Measurements from ENCODE around the gene ARID5A.

The ARID5A gene

DNA sequence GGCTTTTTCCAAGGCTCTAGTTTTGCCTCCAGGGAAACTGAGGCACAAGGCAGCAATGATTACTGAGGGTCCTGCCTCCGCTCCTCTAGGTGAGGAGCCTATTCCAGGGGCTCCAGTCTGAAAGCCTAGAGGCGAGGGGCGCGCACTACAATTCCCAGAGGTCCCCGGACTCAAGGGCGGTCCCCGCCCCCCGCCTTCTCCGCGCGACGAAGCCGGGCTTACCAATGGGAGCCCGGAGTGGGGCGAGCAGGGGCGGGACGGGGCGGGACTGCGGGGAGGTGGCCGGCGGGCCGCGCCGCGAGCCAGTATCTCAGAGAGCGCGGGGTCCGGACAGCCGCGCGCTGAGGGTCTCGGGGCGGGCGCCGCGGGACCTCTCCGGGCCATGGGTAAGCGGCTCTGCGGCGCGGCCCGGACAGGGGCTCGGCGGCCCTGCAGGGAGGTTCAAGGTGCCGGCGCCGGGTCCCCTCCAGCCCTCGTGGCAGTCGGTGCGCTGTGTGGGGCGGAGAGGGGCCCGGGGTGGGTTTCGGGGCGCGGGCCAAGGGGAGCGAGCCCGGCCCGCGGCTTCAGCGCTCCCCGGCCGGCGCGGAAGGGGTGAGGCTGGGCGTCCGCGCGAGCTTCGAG is at the start of gene ARID5A:
TSS of gene ARID5A (plus strand) at position 308 of the 621 bp plus-strand sequence. CDS start at position 383, 75 bp downstream.
- TF ChIP-seq, protein P1, sequence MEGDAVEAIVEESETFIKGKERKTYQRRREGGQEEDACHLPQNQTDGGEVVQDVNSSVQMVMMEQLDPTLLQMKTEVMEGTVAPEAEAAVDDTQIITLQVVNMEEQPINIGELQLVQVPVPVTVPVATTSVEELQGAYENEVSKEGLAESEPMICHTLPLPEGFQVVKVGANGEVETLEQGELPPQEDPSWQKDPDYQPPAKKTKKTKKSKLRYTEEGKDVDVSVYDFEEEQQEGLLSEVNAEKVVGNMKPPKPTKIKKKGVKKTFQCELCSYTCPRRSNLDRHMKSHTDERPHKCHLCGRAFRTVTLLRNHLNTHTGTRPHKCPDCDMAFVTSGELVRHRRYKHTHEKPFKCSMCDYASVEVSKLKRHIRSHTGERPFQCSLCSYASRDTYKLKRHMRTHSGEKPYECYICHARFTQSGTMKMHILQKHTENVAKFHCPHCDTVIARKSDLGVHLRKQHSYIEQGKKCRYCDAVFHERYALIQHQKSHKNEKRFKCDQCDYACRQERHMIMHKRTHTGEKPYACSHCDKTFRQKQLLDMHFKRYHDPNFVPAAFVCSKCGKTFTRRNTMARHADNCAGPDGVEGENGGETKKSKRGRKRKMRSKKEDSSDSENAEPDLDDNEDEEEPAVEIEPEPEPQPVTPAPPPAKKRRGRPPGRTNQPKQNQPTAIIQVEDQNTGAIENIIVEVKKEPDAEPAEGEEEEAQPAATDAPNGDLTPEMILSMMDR (IDR thresholded peaks at IDR 0.05; ENCODE audit: low read depth, low read length) = no peak; the same call in 1 of the 2 replicates

DNA sequence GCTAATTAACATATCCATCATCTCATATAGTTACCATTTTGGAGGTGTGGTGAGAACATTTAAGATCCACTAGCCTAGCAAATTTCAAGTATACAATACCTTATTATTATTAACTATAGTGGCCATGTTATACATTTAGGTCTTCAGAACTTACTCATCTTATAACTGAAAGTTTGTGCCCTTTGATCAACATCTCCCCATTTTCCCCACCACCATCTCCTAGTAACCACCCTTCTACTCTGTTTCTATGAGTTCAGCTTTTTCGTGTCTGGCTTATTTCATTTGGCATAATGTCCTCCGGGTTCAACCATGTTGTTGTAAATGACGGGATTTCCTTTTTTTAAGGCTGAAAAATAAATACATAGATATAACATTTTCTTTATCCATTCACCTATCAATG is 47.3 kb upstream of the ARID5A start:
- TF ChIP-seq, protein P1 (IDR thresholded peaks at IDR 0.05; ENCODE audit: low read depth, low read length) = no peak
- DNase-seq (ENCODE audit: extremely low read depth, low read depth) = no peak

More for the DNA sequence above, at the start of gene ARID5A:
- DNase-seq (ENCODE audit: extremely low read depth, low read depth) = no peak

DNA sequence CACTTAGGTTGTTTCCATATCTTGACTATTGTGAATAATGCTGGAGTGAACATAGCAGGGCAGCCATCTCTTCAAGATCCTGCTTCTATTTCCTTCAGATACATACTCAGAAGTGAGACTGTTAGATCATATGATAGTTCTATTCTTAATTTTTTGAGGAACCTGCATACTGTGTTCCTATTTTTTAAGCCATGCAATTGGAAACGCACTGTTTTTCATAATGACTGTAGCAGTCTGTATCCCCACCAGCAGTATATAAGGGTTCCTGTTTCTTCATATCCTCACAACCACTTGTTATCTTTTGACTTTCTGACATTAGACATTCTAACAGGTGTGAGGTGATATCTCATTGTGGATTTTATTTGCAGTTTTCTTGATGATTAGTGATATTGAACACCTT is 46.9 kb upstream of the ARID5A start:
- no peak for DNase-seq (ENCODE audit: extremely low read depth, low read depth)
- TF ChIP-seq, protein P1 (IDR thresholded peaks at IDR 0.05; ENCODE audit: low read depth, low read length) = no peak

DNA sequence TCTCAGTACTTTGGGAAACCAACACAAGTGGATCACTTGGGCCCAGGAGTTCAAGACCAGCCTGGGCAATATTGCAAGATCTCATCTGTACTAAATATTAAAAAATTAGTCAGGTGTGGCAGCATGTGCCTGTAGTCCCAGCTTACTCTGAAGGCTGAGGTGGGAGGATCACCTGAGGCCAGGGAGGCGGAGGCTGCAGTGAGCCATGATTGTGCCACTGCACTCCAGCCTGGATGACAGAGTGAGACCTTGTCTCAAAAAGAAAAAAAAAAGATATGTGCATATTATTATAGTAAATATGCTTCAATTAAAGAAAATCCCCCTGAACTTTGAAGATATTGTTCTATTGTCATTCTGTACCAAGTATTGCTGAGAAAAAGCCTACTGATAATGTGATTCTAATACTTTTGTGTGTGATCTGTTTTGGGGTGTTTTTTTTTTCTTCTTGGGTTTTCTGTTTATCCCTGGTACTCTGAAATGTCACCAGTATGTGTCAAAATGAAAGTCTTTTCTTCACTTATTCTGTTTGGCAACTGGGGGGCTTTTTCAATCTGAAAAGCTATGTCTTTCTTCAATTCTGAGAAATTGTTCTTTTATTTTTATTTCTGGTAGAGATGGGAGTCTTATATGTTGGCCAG is 44.6 kb upstream of the ARID5A start:
- TF ChIP-seq, protein P1 (IDR thresholded peaks at IDR 0.05; ENCODE audit: low read depth, low read length) = no peak
- DNase-seq (ENCODE audit: extremely low read depth, low read depth) = no peak

- DNase-seq (ENCODE audit: extremely low read depth, low read depth) = no peak
- TF ChIP-seq, protein P1 (IDR thresholded peaks at IDR 0.05; ENCODE audit: low read depth, low read length) = no peak
Measured at GRCh38 chr2:96493072-96493471, 43.5 kb upstream of the ARID5A start.

- no peak for DNase-seq (ENCODE audit: extremely low read depth, low read depth)
- TF ChIP-seq, protein P1 (IDR thresholded peaks at IDR 0.05; ENCODE audit: low read depth, low read length) = no peak
Measured at GRCh38 chr2:96494188-96494587, 42.4 kb upstream of the ARID5A start.

DNA sequence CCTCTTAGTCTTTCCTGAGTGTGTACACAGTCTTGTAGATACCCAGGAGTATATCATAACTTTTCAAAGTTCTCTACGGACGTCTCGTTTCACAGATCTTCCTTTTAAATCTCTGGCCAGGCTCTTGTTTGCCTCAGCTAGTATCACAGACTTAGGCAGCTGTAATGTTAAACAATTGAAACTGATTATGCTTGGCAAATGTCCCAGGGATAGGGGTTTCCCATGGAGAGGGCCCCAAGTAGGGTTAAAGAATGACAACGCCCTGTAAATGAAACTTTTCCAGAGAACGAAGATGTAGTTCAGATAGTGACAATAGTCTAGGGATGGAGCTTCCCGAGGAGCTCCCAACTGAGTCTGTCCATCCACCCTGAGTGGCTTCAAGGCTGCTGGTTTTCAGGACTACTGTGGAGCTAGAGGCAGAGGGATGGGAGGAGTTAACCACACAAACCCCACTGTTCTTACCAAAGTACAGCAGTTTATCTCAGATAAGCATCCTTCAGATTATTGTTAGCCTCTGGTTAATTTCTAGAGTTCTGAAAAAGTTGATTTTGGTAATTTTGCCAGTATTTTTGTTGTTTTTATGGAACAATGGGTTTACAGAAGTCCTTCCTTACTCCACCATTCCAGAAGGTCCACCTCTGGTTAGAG is 40.4 kb upstream of the ARID5A start:
- DNase-seq (ENCODE audit: extremely low read depth, low read depth) = no peak
- TF ChIP-seq, protein P1 (IDR thresholded peaks at IDR 0.05; ENCODE audit: low read depth, low read length) = no peak

All from AG09319 (cell line).